Duodenal mucosa (tissue), 2 donors: ENCODE results near the gene NAA10.

ENCODE experiments used
- H3K27ac ChIP-seq: one replicate; pipeline ENCODE4 v1.7.0; 2013; ENCODE audit warnings: low read depth, low read length
- H3K27me3 ChIP-seq, 2 donors: one replicate each; pipeline ENCODE4 v1.7.0; 2013; ENCODE audit warnings: low read length in 2 of 2, control low read depth in 1 of 2; ENCODE audit not compliant: insufficient read depth in 2 of 2, control insufficient read depth in 1 of 2
- H3K36me3 ChIP-seq, 2 donors: one replicate each; pipeline ENCODE4 v1.7.0; 2013; ENCODE audit warnings: low read length in 2 of 2, control low read depth in 1 of 2; ENCODE audit not compliant: insufficient read depth in 2 of 2, control insufficient read depth in 1 of 2
- H3K4me1 ChIP-seq, 2 donors: one replicate each; pipeline ENCODE4 v1.7.0; 2013; ENCODE audit warnings: low read length in 2 of 2, control low read depth in 1 of 2; ENCODE audit not compliant: insufficient read depth in 2 of 2, control insufficient read depth in 1 of 2
- H3K4me3 ChIP-seq, 2 donors: one replicate each; pipeline ENCODE4 v1.7.0; 2013; ENCODE audit warnings: low read length in 2 of 2, low read depth in 1 of 2
- H3K9ac ChIP-seq, 2 donors: one replicate each; pipeline ENCODE4 v1.7.0; 2013; ENCODE audit warnings: low read length in 2 of 2, low read depth in 1 of 2
- H3K9me3 ChIP-seq, 2 donors: one replicate each; pipeline ENCODE4 v1.7.0; 2013; ENCODE audit warnings: low read length in 2 of 2, control low read depth in 1 of 2; ENCODE audit not compliant: control insufficient read depth in 1 of 2

NAA10 gene

DNA sequence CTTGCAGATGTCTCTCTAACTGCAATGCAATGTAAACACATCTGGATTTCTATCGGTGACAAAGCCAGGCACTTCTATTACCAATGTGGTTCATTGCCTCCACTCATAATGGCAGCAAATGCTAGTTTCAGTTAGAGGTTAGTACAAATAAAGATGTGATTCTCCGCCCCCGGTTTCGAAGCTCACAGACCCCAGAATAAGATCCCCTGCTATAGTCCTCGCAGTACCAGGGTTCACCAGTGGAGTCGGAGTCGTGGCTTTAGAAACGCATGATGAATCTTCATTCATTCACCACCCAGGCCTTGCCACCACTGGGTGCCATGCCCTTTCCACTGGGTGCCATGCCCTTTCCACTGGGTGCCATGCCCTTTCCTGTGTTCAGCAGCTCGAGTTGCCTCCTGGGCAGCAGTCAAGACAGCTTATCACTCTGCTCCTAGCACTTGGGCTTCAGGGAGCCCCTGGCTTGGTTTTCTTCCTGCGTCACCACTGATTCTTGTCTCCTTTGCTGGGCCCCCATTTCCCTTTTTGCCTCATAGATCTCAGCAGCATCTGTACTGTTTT is 3.5 kb upstream of the NAA10 start:
- Histone ChIP-seq H3K4me1 (peaks cover 6 to 11% of the 10 kb centered on the region in 2 donors), H3K27ac (no peak overlapping the region), H3K9me3 (no peaks in the 10 kb centered on the region), H3K36me3 (no peaks in the 10 kb centered on the region), H3K27me3 (no peaks in the 10 kb centered on the region), H3K9ac (no peak overlapping the region), H3K4me3 (no peak overlapping the region)

DNA sequence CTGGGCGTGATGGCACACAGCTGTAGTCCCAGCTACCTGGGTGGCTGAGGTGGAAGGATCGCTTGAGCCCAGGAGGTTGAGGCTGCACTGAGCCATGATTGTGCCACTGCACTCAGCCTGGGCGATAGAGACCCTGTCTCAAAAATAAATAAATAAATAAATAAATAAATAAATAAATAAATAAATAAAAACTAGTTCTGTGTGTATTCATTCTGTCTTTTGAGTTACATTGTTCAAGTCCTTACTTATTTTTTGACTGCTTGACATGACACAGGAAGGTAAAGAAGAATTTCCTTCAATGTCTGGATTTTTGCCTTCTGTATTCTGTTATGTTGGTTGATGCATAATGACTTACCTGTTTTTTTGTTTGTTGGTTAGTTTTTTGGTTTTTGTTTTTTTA is 2.2 kb upstream of the NAA10 start:
- Histone ChIP-seq H3K4me1 (peaks cover 6 to 10% of the 10 kb centered on the region in 2 donors), H3K9me3 (no peaks in the 10 kb centered on the region), H3K27me3 (no peaks in the 10 kb centered on the region), H3K9ac (no peak overlapping the region), H3K27ac (no peak overlapping the region), H3K4me3 (no peak overlapping the region), H3K36me3 (peaks cover 0 to 4% of the 10 kb centered on the region in 2 donors)

DNA sequence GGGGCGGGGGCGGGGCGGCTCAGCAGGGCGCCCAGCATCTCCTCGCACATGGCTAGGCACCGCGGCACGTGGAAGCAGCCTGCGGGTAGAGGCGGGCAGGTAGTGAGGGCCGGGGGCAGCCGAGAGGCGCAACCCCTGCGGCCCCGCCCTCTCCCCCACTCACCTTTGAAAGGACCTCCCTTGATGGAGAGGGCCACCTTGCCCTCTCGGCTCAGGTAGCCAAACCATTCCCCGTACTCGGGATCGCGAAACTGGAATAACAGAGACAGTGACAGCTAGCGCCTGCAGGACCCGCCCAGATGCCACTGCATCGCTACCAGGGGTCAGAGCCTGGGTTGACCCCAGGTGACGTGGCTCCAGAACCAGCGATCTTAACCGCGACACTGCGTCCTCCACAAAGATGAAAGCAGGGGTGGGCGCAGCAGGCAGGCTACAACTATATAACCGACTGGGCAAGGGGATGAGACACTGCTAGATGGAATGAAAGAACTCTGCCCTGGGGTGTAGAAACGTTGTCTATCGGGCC is 552 bp upstream of the NAA10 start:
- Histone ChIP-seq H3K9ac (peak overlapping the region in 1 of 2 donors; percentile 38), H3K27ac (no peak overlapping the region), H3K27me3 (no peaks in the 10 kb centered on the region), H3K9me3 (no peaks in the 10 kb centered on the region), H3K4me3 (peak overlapping the region; percentile 29 to 51), H3K36me3 (peaks cover 0 to 18% of the 10 kb centered on the region in 2 donors), H3K4me1 (peaks cover 6 to 10% of the 10 kb centered on the region in 2 donors)

DNA sequence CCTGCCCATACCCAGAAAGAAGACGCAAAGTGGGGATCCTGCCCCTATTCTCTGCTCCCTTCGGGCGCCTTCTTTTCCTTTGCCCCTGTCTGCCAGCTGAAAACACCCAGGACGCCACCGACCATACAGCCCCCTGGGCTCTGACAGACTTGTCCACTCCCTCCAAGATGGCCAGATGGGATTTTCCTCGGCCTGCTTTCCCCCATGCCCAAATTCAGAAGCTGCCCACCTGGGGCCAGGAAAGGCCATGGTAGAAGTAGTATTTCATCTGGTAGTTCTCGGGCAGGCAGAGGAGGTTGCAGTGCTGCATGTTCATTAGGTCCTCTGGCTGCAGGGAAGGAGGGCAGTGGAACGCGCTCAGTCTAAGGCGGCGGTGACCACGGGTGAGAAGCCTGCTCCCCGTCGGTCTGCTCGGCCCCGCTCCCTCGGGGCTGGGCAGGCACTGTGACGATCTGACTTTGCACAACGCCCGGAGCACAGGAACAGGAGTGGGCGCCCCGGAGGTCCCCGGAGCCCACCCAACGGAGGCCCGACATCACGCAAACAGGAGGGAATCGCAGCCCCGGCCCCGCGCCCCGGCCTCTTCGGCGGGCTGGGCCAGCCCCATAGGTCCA is 582 bp downstream of the NAA10 start:
- Histone ChIP-seq H3K9me3 (no peaks in the 10 kb centered on the region), H3K9ac (peak overlapping the region; percentile 49 to 54), H3K27me3 (no peaks in the 10 kb centered on the region), H3K4me1 (peaks cover 6 to 11% of the 10 kb centered on the region in 2 donors), H3K4me3 (peak overlapping the region; percentile 71 to 78), H3K27ac (no peak overlapping the region), H3K36me3 (peaks cover 0 to 21% of the 10 kb centered on the region in 2 donors)

DNA sequence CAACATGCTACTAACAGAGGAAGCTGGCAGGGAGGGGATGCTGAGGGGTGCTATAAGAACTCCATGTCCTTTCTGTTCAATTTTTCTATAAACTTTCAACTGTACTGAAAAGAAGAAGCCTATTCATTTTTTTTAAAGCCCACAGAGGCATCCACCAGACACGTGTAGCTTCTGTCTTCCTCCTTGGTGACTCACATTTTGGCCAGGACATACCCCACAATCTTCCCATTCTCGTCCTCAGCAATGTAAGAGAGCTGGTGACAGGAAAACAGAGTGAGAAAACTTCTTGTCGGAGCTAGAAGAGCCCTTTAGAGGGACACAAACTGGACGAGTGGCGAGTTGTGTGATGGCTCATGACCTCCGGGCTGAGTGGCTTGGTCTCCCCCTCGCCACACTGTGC is 1.1 kb downstream of the NAA10 start:
- Histone ChIP-seq H3K36me3 (peaks cover 0 to 21% of the 10 kb centered on the region in 2 donors), H3K9me3 (no peaks in the 10 kb centered on the region), H3K27ac (no peak overlapping the region), H3K9ac (peak overlapping the region; percentile 49 to 54), H3K4me1 (peaks cover 6 to 16% of the 10 kb centered on the region in 2 donors), H3K4me3 (peak overlapping the region; percentile 71 to 78), H3K27me3 (no peaks in the 10 kb centered on the region)

DNA sequence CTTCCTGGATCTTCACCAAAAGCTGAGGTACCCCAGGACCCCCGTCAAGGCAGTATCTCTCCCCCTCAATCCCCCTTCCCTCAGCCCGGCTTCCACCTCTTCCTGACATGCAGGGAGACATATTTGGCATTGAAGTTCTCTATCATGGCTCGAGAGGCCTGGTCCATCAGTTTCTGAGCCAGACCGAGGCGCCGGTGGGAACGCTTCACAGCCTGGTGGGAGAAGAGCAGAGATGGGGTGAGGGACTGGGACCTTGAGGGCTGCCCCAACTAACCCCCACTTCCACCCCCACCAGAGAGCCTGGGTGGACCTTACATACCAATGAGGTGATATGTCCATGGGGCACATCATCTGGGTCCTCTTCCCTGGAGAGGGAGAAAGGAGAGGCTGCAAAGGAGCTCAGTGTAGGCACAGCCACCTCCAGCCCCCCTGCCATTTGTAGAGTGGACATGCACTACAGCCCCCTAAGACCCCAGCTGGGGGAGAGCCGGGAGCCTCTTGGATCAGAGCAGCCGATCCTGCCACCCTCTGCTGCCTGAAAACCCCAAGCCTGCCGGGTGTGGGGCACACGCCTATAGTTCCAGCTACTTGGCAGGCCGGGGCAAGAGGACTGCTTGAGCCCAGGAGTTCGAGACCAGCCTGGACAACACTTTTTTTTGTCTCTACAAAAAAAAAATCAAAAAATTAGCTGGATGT is 2.5 kb downstream of the NAA10 start:
- no peaks in the 10 kb centered on the region for H3K27me3 ChIP-seq
- no peaks in the 10 kb centered on the region for H3K9me3 ChIP-seq
- no peak overlapping the region for H3K9ac ChIP-seq
- no peak overlapping the region for H3K27ac ChIP-seq
- H3K4me3 ChIP-seq = no peak overlapping the region
- H3K4me1 ChIP-seq = peaks cover 8 to 21% of the 10 kb centered on the region in 2 donors
- H3K36me3 ChIP-seq = peaks cover 0 to 21% of the 10 kb centered on the region in 2 donors

DNA sequence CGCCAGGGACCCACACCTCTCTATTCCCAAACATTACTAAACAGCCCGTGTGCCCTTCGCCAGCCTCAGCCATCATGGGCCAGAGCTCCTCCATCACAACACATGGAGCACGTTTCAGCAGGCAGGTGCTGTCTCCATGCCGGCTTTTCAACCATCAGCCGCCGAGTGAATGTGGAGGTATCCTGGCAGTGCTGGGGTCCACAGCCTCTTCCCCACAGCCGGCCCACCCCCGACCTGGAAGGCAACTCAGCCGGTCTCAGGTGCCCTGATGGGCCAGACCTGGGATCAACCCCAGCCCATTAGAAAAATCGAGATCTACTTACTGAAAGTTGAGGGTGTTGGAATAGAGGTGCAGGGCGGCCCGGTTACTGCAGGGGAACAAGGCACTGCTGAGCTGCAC is 3.1 kb downstream of the NAA10 start:
- Histone ChIP-seq H3K36me3 (peaks cover 0 to 21% of the 10 kb centered on the region in 2 donors), H3K27ac (no peak overlapping the region), H3K27me3 (no peaks in the 10 kb centered on the region), H3K9ac (no peak overlapping the region), H3K4me3 (no peak overlapping the region), H3K9me3 (no peaks in the 10 kb centered on the region), H3K4me1 (peaks cover 14 to 25% of the 10 kb centered on the region in 2 donors)

DNA sequence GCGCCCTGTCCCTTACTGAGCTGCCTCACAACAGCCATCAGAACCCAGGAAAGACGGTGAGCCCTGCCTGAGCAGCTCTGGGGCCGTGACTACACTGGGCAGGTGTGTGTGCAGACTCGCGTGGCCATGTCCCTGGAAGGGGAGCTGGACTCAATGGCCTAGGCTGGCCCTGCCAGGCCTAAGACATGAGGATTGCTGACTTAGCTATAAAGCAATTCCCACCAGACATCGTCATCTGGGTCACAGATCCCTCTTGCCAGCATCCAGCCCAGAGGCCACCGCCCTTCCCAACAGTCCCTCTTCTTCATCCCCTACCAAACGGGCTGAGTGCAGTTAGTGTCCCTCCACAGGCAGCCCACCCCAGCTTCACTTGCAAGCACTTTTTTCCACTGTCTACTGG is 3.7 kb downstream of the NAA10 start:
- no peak overlapping the region for H3K27ac ChIP-seq
- H3K4me3 ChIP-seq = no peak overlapping the region
- H3K9me3 ChIP-seq = no peaks in the 10 kb centered on the region
- peaks cover 16 to 25% of the 10 kb centered on the region in 2 donors for H3K4me1 ChIP-seq
- peaks cover 0 to 21% of the 10 kb centered on the region in 2 donors for H3K36me3 ChIP-seq
- H3K27me3 ChIP-seq = no peaks in the 10 kb centered on the region
- no peak overlapping the region for H3K9ac ChIP-seq

DNA sequence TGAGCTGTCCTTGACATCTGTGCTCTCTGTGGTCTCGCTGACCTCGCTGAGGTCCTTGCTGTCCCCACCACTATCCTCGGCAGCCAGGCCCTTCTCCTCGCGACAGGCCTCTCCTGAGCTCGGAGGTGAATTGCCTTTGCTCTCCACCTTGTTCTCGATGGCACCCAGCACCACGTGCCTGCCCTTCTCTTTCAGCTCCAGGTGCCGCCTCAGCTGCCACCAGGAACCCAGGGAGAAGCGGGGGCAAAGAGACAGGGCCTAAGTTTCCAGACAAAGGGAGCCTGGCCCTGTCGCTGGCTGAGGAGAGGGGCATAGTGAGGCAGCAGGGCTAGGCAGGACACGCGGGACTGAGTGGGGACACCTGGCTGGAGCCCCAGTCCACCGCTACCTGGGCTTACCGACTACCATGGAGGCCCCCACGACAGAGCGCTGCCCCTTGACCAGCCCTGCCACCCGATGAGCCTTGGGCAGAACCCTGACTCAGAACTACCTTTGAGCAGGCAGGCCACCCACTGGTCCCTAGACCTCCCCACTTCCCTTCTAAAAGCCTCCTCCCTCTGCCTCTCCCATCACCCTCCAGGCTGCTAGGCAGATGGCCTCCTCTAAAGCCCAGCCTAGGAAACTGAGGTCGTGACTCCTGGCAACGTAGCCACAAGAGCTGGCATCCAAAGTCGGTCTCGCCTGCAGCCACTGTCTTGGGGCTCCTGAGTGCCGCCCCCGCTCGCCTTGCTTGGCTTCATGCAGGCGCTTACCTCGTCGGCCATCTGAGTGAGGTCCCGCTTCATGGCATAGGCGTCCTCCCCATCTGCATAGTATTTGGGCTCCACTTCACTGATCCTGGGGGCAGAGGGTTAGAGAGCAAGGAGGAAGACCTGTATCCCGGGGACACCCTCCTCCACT is 4.6 kb downstream of the NAA10 start:
- Histone ChIP-seq H3K9ac (no peak overlapping the region), H3K27ac (no peak overlapping the region), H3K27me3 (no peaks in the 10 kb centered on the region), H3K36me3 (peaks cover 0 to 21% of the 10 kb centered on the region in 2 donors), H3K9me3 (no peaks in the 10 kb centered on the region), H3K4me3 (no peak overlapping the region), H3K4me1 (peaks cover 22% of the 10 kb centered on the region in 2 donors)
